Measurements from ENCODE around the gene NCAM1.

NCAM1 gene

DNA sequence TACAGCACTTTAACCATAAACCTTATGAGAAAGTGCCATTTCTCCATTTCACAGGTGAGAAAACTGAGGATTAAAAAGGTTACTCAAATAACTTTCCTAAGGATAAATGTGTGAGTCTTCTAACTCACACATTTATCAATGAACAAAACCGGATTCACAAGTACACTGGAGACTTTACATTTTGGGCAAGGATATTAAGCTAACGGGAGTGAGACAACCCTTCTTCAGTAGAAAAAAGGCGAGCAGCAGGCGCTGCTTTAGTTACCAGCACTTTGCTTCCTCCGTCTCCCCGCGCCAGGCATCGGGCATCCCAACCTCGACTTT, 352.8 kb downstream of the NCAM1 start:
- H3K4me3 ChIP-seq (ENCODE audit: low read length) = peak overlapping the region; percentile 83
- TF ChIP-seq, protein P1, sequence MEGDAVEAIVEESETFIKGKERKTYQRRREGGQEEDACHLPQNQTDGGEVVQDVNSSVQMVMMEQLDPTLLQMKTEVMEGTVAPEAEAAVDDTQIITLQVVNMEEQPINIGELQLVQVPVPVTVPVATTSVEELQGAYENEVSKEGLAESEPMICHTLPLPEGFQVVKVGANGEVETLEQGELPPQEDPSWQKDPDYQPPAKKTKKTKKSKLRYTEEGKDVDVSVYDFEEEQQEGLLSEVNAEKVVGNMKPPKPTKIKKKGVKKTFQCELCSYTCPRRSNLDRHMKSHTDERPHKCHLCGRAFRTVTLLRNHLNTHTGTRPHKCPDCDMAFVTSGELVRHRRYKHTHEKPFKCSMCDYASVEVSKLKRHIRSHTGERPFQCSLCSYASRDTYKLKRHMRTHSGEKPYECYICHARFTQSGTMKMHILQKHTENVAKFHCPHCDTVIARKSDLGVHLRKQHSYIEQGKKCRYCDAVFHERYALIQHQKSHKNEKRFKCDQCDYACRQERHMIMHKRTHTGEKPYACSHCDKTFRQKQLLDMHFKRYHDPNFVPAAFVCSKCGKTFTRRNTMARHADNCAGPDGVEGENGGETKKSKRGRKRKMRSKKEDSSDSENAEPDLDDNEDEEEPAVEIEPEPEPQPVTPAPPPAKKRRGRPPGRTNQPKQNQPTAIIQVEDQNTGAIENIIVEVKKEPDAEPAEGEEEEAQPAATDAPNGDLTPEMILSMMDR (IDR thresholded peaks at IDR 0.05; ENCODE audit: insufficient read depth, low read depth, low read length, missing control alignments) = no peak

DNA sequence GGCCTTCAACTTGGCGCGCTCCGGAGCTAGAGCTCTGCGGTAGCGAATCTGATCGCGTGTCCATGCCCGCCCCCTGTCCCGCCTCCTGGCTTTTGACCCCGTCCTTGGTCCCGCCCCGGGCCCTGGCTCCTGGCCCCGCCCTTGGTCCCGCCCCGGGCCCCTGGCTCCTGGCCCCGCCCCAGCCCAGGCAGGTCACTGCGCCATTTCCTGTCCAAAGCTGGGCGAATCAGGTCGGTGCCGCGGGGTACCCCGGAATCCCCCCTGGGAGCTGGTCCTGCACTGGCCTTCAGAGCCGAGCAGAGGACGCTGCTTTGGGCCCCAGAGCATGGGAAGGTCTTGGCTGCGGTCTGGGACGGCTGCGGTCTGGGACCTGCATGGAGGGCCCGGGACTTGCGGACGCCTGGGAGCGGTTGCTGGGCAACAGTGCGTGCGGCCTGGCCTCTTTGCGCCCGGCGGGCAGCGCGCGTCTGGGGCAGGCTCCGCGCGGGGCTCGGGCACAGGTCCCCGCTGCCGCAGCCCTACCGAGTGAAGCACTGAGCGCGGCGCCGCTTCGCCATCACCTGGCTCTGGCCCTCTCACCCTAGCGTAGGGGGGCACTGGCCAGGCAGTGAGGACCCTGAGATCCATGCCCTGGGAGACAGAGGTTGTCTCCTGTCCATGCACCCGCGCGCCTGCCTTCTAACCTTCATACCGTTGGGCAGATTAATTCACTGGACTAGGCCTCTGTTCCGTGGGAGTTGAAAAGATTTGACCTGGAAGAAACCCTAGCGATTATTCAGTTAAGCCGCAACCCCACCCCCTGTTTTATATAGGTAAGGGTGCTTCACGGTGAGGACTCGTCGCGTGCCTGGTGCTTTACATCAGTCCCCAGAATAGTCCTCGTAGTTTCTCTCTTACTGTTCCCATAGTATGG, 353.4 kb downstream of the NCAM1 start, which contains the start of gene TTC12:
Gene TTC12, plus strand, starts transcription at position 195 of the 913 bp plus-strand sequence. CDS start 1,675 bp downstream, outside the sequence.
- H3K4me3 ChIP-seq (ENCODE audit: low read length) = peak within 1 kb of the TSS; percentile 83
- TF ChIP-seq, protein P1 (IDR thresholded peaks at IDR 0.05; ENCODE audit: insufficient read depth, low read depth, low read length, missing control alignments) = no peak
- peak; percentile 92 for DNase-seq (ENCODE audit: low read depth)

More for the DNA sequence above, 352.8 kb downstream of the NCAM1 start:
- no peak for DNase-seq (ENCODE audit: low read depth)

DNA sequence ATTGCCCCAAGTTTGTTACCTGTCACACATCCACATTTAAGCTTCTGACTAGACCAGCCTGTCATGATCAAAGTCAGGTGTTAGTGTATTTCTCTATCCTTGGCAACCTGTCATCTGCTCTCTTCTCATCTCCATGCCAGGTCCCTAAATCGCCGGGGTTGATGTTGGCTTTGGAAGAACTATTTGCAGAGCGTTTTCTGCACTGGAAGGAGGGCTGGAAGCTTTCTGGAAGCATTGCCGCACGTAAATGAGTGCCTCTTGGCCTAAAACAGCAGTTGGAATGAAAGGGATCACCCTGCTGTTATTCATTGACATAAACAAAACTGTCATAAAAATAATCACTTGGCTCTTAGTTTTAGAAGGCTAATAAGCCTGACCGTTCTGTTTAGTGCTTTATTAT, 354.6 kb downstream of the NCAM1 start:
- H3K4me3 ChIP-seq (ENCODE audit: low read length) = peak overlapping the region; percentile 83
- DNase-seq (ENCODE audit: low read depth) = no peak
- TF ChIP-seq, protein P1 (IDR thresholded peaks at IDR 0.05; ENCODE audit: insufficient read depth, low read depth, low read length, missing control alignments) = no peak

DNA sequence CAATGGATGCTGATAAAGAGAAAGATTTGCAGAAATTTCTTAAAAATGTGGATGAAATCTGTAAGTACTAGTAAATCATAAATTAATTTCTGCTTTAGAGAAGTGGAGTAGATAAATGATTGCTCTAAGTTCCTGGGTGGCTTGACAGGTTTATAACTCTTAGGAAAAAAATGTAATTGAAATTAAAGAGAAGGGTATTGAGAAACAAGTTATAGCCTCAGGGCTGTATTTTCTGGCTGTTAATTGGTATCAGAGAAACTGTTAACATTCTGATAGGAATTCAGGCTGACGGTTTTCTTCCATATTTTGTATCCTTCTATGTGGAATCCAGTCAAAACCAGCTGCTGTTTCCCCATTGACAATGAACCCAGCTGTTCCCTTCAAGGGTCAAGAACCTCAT, 355.0 kb downstream of the NCAM1 start:
- TF ChIP-seq, protein P1 (IDR thresholded peaks at IDR 0.05; ENCODE audit: insufficient read depth, low read depth, low read length, missing control alignments) = no peak
- H3K4me3 ChIP-seq (ENCODE audit: low read length) = no peak overlapping the region
- DNase-seq (ENCODE audit: low read depth) = peak; percentile 68

DNA sequence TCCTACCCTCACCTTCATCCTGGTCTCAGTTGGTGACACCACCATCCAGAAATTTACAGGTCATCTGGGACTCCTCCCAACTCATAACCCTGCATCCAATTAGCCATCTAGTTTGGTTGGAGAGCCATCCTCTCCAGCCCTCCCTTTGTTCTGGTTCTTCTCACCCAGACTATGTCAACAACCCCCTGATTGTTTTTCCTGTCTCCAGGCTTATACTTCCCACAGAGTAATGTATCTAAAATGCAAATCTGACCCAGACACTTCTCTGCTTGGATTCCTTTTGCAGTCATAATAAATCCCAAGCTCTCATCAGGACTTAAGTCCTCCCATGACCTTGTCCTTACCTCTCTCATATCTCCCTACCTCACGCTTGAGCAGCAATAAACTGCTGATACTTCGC, 356.1 kb downstream of the NCAM1 start:
- DNase-seq (ENCODE audit: low read depth) = no peak

DNA sequence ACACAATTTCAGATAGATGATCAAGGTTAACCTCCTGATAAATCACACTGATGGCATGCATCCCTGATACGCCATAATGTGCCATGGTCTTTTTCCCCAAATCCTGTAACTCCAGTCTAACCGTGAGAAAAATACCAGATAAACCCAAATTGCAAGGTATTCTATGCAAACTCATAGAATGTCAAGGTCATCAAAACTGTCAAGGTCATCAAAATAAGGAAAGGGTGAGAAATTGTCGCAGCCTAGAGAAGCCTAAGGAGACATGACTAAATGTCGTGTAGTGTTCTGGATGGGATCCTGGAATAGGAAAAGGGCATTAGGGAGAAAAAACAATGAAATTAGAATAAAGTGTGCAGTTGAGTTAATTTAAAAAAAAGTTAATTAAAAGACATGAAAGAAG, 357.9 kb downstream of the NCAM1 start:
- no peak for DNase-seq (ENCODE audit: low read depth)
- H3K4me3 ChIP-seq (ENCODE audit: low read length) = no peak overlapping the region
- TF ChIP-seq, protein P1 (IDR thresholded peaks at IDR 0.05; ENCODE audit: insufficient read depth, low read depth, low read length, missing control alignments) = no peak

More for the DNA sequence above, 356.1 kb downstream of the NCAM1 start:
- H3K4me3 ChIP-seq (ENCODE audit: low read length) = no peak overlapping the region
- TF ChIP-seq, protein P1 (IDR thresholded peaks at IDR 0.05; ENCODE audit: insufficient read depth, low read depth, low read length, missing control alignments) = no peak
